ENCODE results near the gene CCNDBP1.
"Not testable (repeated sequence)": the region's sequence is repeated elsewhere in the genome, so short reads cannot be mapped to it uniquely, and the experiment has no call there.

CCNDBP1 gene

GRCh38 chr15:43194795-43195194 lies 9.6 kb downstream of the CCNDBP1 start:
- no peak for DNase-seq

GRCh38 chr15:43196760-43197548 lies 11.8 kb downstream of the CCNDBP1 start:
- no peak for DNase-seq

GRCh38 chr15:43197773-43198172 lies 12.6 kb downstream of the CCNDBP1 start:
- DNase-seq = not testable (repeated sequence)

GRCh38 chr15:43198556-43198955 lies 13.4 kb downstream of the CCNDBP1 start:
- DNase-seq = not testable (repeated sequence)

GRCh38 chr15:43198992-43199391 lies 13.8 kb downstream of the CCNDBP1 start:
- no peak for DNase-seq

GRCh38 chr15:43199945-43200488 lies 14.8 kb downstream of the CCNDBP1 start:
- no peak for DNase-seq

- DNase-seq = no peak
Observed at GRCh38 chr15:43204016-43204901, 19.1 kb downstream of the CCNDBP1 start.

GRCh38 chr15:43206054-43206453 lies 20.9 kb downstream of the CCNDBP1 start:
- DNase-seq = no peak

GRCh38 chr15:43207024-43207423 lies 21.8 kb downstream of the CCNDBP1 start:
- DNase-seq = no peak

GRCh38 chr15:43208052-43209002 lies 23.1 kb downstream of the CCNDBP1 start:
- no peak for DNase-seq

GRCh38 chr15:43209059-43209824 lies 24.0 kb downstream of the CCNDBP1 start:
- DNase-seq = no peak

- DNase-seq = no peak
Observed at GRCh38 chr15:43210172-43210745, 25.1 kb downstream of the CCNDBP1 start.

- no peak for DNase-seq
Observed at GRCh38 chr15:43210807-43211206, 25.6 kb downstream of the CCNDBP1 start.

GRCh38 chr15:43211224-43211735 lies 26.1 kb downstream of the CCNDBP1 start:
- DNase-seq = no peak

- DNase-seq = no peak
Observed at GRCh38 chr15:43212299-43212698, 27.1 kb downstream of the CCNDBP1 start.

- DNase-seq = no peak
Observed at GRCh38 chr15:43212951-43213350, 27.7 kb downstream of the CCNDBP1 start.

GRCh38 chr15:43213466-43213865 lies 28.3 kb downstream of the CCNDBP1 start:
- no peak for DNase-seq

- DNase-seq = no peak
Observed at GRCh38 chr15:43214169-43214568, 29.0 kb downstream of the CCNDBP1 start.

GRCh38 chr15:43214592-43215295 lies 29.5 kb downstream of the CCNDBP1 start:
- no peak for DNase-seq

GRCh38 chr15:43215961-43216360 lies 30.8 kb downstream of the CCNDBP1 start:
- DNase-seq = no peak

Measured in midbrain (tissue), 1 donor.